Astrocyte (in vitro differentiated cells and primary cell): ENCODE results near the gene UBD.

Experiments
- EZH2 ChIP-seq: IDR thresholded peaks from 2 replicates; pipeline ENCODE4 v1.6.1; 2012; ENCODE audit warnings: mild to moderate bottlenecking, low read length, inconsistent platforms; ENCODE audit not compliant: insufficient read depth
- TF ChIP-seq, protein P1 (sequence below): IDR thresholded peaks from 2 replicates; pipeline ENCODE4 v1.5.1; 2011; ENCODE audit warnings: low read depth, mild to moderate bottlenecking, inconsistent platforms, low read length, moderate library complexity; ENCODE audit not compliant: insufficient read depth

DNA sequence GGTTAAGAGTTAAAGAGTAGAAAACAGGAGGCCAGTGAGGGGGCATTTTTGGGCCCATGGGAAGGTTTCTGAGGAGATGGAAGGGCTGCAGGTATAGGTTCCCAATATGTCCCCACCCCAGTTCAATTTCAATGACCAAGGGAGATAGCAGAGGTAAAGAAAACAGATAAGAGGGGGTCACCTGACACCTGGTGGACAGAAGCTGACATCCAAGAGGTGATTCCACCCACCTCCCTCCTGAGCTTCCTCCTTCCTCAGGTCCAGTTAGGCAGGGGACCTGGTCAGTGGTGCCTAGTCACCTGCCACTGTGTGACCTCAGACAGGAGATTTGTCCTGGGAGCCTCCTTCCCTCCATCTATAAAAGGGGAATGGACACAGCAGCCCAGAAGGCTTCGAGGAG, 42.3 kb downstream of the UBD start:
- TF ChIP-seq, protein P1, sequence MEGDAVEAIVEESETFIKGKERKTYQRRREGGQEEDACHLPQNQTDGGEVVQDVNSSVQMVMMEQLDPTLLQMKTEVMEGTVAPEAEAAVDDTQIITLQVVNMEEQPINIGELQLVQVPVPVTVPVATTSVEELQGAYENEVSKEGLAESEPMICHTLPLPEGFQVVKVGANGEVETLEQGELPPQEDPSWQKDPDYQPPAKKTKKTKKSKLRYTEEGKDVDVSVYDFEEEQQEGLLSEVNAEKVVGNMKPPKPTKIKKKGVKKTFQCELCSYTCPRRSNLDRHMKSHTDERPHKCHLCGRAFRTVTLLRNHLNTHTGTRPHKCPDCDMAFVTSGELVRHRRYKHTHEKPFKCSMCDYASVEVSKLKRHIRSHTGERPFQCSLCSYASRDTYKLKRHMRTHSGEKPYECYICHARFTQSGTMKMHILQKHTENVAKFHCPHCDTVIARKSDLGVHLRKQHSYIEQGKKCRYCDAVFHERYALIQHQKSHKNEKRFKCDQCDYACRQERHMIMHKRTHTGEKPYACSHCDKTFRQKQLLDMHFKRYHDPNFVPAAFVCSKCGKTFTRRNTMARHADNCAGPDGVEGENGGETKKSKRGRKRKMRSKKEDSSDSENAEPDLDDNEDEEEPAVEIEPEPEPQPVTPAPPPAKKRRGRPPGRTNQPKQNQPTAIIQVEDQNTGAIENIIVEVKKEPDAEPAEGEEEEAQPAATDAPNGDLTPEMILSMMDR, result no peak
- no peak for TF ChIP-seq EZH2
